Measurements from ENCODE around the gene FAM118B. TPM values are rescaled to one million over a fixed set of nuclear protein-coding genes. Genes with fewer than 3 reads are reported as not detected.
"Not testable (repeated sequence)": the region's sequence is repeated elsewhere in the genome, so short reads cannot be mapped to it uniquely, and the experiment has no call there.

The FAM118B gene
- total RNA-seq, 2 experiments from 2014 or later = 5.6 to 6.3 TPM

GRCh38 chr11:126290887-126291286, 79.3 kb downstream of the FAM118B start:
- Mint-ChIP-seq H3K27me3 (ENCODE audit: low read depth) (no peaks in the 10 kb centered on the region), H3K36me3 (ENCODE audit: low read depth) (peaks cover 11% of the 10 kb centered on the region)

GRCh38 chr11:126293726-126294125, 82.1 kb downstream of the FAM118B start:
- H3K27ac Mint-ChIP-seq = no peak overlapping the region
- no peaks in the 10 kb centered on the region for H3K27me3 Mint-ChIP-seq (ENCODE audit: low read depth)
- peaks cover 16% of the 10 kb centered on the region for H3K4me1 Mint-ChIP-seq (ENCODE audit: low read depth)
- H3K36me3 Mint-ChIP-seq (ENCODE audit: low read depth) = peaks cover 17% of the 10 kb centered on the region
- CTCF ChIA-PET = no interaction called here
- no peak overlapping the region for H3K4me3 Mint-ChIP-seq
- no peaks in the 10 kb centered on the region for H3K9me3 Mint-ChIP-seq
- DNase-seq = no peak
- intact Hi-C loops (cut with micrococcal nuclease) = no loop called here

More at GRCh38 chr11:126290887-126291286, 79.3 kb downstream of the FAM118B start:
- no peaks in the 10 kb centered on the region for H3K9me3 Mint-ChIP-seq
- no peak overlapping the region for H3K4me3 Mint-ChIP-seq
- CTCF ChIA-PET = no interaction called here
- peaks cover 28% of the 10 kb centered on the region for H3K4me1 Mint-ChIP-seq (ENCODE audit: low read depth)
- no peak overlapping the region for H3K27ac Mint-ChIP-seq
- DNase-seq = no peak
- intact Hi-C loops (cut with micrococcal nuclease) = no loop called here

GRCh38 chr11:126297004-126297403, 85.4 kb downstream of the FAM118B start:
- CTCF ChIA-PET = interaction anchor here (1.0 kb wide), 1 partner anchor 14 kb away, joined by 3 read pairs; no protein-coding TSS in a partner anchor
- H3K36me3 Mint-ChIP-seq (ENCODE audit: low read depth) = peaks cover 22% of the 10 kb centered on the region

GRCh38 chr11:126303623-126304456, 92.3 kb downstream of the FAM118B start, which contains the start of gene DCPS:
TSS of gene DCPS (plus strand) at chr11:126304060. CDS start at chr11:126304081, 21 bp downstream.
- peak within 1 kb of the TSS; percentile 95 for H3K4me3 Mint-ChIP-seq
- peaks cover 35% of the 10 kb centered on the region for H3K4me1 Mint-ChIP-seq (ENCODE audit: low read depth)
- no peaks in the 10 kb centered on the region for H3K27me3 Mint-ChIP-seq (ENCODE audit: low read depth)
- intact Hi-C loops (cut with micrococcal nuclease) = loop anchor here (1.0 kb wide), 7 partner anchors 13 to 401 kb away; partner anchors contain the start of genes FAM118B, FOXRED1, PUS3 and RPUSD4
- H3K9me3 Mint-ChIP-seq = no peaks in the 10 kb centered on the region
- CTCF ChIA-PET = interaction anchor here (0.7 kb wide), 1 partner anchor 177 kb away, joined by 5 read pairs; no protein-coding TSS in a partner anchor
- peak; percentile 86 for DNase-seq
- peak within 1 kb of the TSS; percentile 97 for H3K27ac Mint-ChIP-seq
- H3K36me3 Mint-ChIP-seq (ENCODE audit: low read depth) = peaks cover 16% of the 10 kb centered on the region

More at GRCh38 chr11:126297004-126297403, 85.4 kb downstream of the FAM118B start:
- Mint-ChIP-seq H3K9me3 (no peaks in the 10 kb centered on the region), H3K4me1 (ENCODE audit: low read depth) (peaks cover 18% of the 10 kb centered on the region), H3K27me3 (ENCODE audit: low read depth) (no peaks in the 10 kb centered on the region), H3K27ac (no peak overlapping the region), H3K4me3 (no peak overlapping the region)
- no peak for DNase-seq
- intact Hi-C loops (cut with micrococcal nuclease) = no loop called here

GRCh38 chr11:126304457-126305075, 93.0 kb downstream of the FAM118B start:
- Mint-ChIP-seq H3K4me1 (ENCODE audit: low read depth) (peaks cover 35% of the 10 kb centered on the region), H3K36me3 (ENCODE audit: low read depth) (peaks cover 16% of the 10 kb centered on the region), H3K27ac (peak overlapping the region; percentile 97), H3K9me3 (no peaks in the 10 kb centered on the region), H3K4me3 (peak overlapping the region; percentile 95), H3K27me3 (ENCODE audit: low read depth) (no peaks in the 10 kb centered on the region)
- DNase-seq = peak; percentile 45
- intact Hi-C loops (cut with micrococcal nuclease) = loop anchor here (1.0 kb wide), 7 partner anchors 13 to 401 kb away; partner anchors contain the start of genes FAM118B, FOXRED1, PUS3 and RPUSD4
- CTCF ChIA-PET = interaction anchor here (0.7 kb wide), 1 partner anchor 176 kb away, joined by 5 read pairs; no protein-coding TSS in a partner anchor

- peak; percentile 53 for DNase-seq
- H3K27me3 Mint-ChIP-seq (ENCODE audit: low read depth) = no peaks in the 10 kb centered on the region
- peaks cover 35% of the 10 kb centered on the region for H3K4me1 Mint-ChIP-seq (ENCODE audit: low read depth)
- intact Hi-C loops (cut with micrococcal nuclease) = no loop called here
- peak overlapping the region; percentile 62 for H3K4me3 Mint-ChIP-seq
- peak overlapping the region; percentile 9 for H3K27ac Mint-ChIP-seq
- H3K9me3 Mint-ChIP-seq = no peaks in the 10 kb centered on the region
- CTCF ChIA-PET = interaction anchor here (0.6 to 8.3 kb wide), 4 partner anchors 10 to 176 kb away, joined by 4 to 98 read pairs (median 4); no protein-coding TSS in a partner anchor
- H3K36me3 Mint-ChIP-seq (ENCODE audit: low read depth) = peaks cover 19% of the 10 kb centered on the region
These were observed 94.1 kb downstream of the FAM118B start for GRCh38 chr11:126305699-126306098.

GRCh38 chr11:126307706-126308105, 96.1 kb downstream of the FAM118B start:
- CTCF ChIA-PET = interaction anchor here (1.6 to 8.3 kb wide), 2 partner anchors 11 to 174 kb away, joined by 7 to 98 read pairs; no protein-coding TSS in a partner anchor
- no peaks in the 10 kb centered on the region for H3K9me3 Mint-ChIP-seq
- no peaks in the 10 kb centered on the region for H3K27me3 Mint-ChIP-seq (ENCODE audit: low read depth)
- peaks cover 22% of the 10 kb centered on the region for H3K36me3 Mint-ChIP-seq (ENCODE audit: low read depth)
- H3K4me3 Mint-ChIP-seq = no peak overlapping the region
- DNase-seq = peak; percentile 49
- peaks cover 32% of the 10 kb centered on the region for H3K4me1 Mint-ChIP-seq (ENCODE audit: low read depth)
- intact Hi-C loops (cut with micrococcal nuclease) = no loop called here
- no peak overlapping the region for H3K27ac Mint-ChIP-seq

- CTCF ChIA-PET = interaction anchor here (1.6 to 8.3 kb wide), 2 partner anchors 11 to 174 kb away, joined by 7 to 98 read pairs; no protein-coding TSS in a partner anchor
- H3K36me3 Mint-ChIP-seq (ENCODE audit: low read depth) = peaks cover 23% of the 10 kb centered on the region
- intact Hi-C loops (cut with micrococcal nuclease) = no loop called here
- peaks cover 28% of the 10 kb centered on the region for H3K4me1 Mint-ChIP-seq (ENCODE audit: low read depth)
- no peak overlapping the region for H3K27ac Mint-ChIP-seq
- DNase-seq = no peak
- H3K27me3 Mint-ChIP-seq (ENCODE audit: low read depth) = no peaks in the 10 kb centered on the region
- no peak overlapping the region for H3K4me3 Mint-ChIP-seq
- H3K9me3 Mint-ChIP-seq = no peaks in the 10 kb centered on the region
These were observed 96.7 kb downstream of the FAM118B start for GRCh38 chr11:126308271-126308671.

- H3K4me3 Mint-ChIP-seq; H3K27ac Mint-ChIP-seq; H3K9me3 Mint-ChIP-seq; H3K27me3 Mint-ChIP-seq (ENCODE audit: low read depth); DNase-seq; intact Hi-C loops (cut with micrococcal nuclease): not testable (repeated sequence)
- Mint-ChIP-seq H3K4me1 (ENCODE audit: low read depth) (peaks cover 27% of the 10 kb centered on the region), H3K36me3 (ENCODE audit: low read depth) (peaks cover 22% of the 10 kb centered on the region)
- CTCF ChIA-PET = interaction anchor here (1.4 to 8.3 kb wide), 2 partner anchors 13 to 173 kb away, joined by 5 to 98 read pairs; no protein-coding TSS in a partner anchor
These were observed 97.2 kb downstream of the FAM118B start for GRCh38 chr11:126308771-126309170.

GRCh38 chr11:126310200-126310991, 98.8 kb downstream of the FAM118B start:
- H3K27ac Mint-ChIP-seq = no peak overlapping the region
- CTCF ChIA-PET = interaction anchor here (0.6 to 8.3 kb wide), 20 partner anchors 9 to 250 kb away, joined by 3 to 98 read pairs (median 5); partner anchors contain the start of gene ST3GAL4
- H3K27me3 Mint-ChIP-seq (ENCODE audit: low read depth) = no peaks in the 10 kb centered on the region
- no peak overlapping the region for H3K4me3 Mint-ChIP-seq
- peaks cover 3% of the 10 kb centered on the region for H3K9me3 Mint-ChIP-seq
- H3K36me3 Mint-ChIP-seq (ENCODE audit: low read depth) = peaks cover 30% of the 10 kb centered on the region
- intact Hi-C loops (cut with micrococcal nuclease) = loop anchor here (1.0 to 10.0 kb wide), 2 partner anchors 170 to 684 kb away; no protein-coding TSS in a partner anchor
- peak; percentile 70 for DNase-seq
- H3K4me1 Mint-ChIP-seq (ENCODE audit: low read depth) = peaks cover 18% of the 10 kb centered on the region

- intact Hi-C loops (cut with micrococcal nuclease) = loop anchor here (1.0 to 10.0 kb wide), 2 partner anchors 169 to 684 kb away; no protein-coding TSS in a partner anchor
- DNase-seq = no peak
- no peak overlapping the region for H3K27ac Mint-ChIP-seq
- H3K9me3 Mint-ChIP-seq = peaks cover 5% of the 10 kb centered on the region
- H3K27me3 Mint-ChIP-seq (ENCODE audit: low read depth) = no peaks in the 10 kb centered on the region
- peaks cover 30% of the 10 kb centered on the region for H3K36me3 Mint-ChIP-seq (ENCODE audit: low read depth)
- H3K4me3 Mint-ChIP-seq = no peak overlapping the region
- H3K4me1 Mint-ChIP-seq (ENCODE audit: low read depth) = peaks cover 13% of the 10 kb centered on the region
- CTCF ChIA-PET = interaction anchor here (0.6 to 8.3 kb wide), 18 partner anchors 8 to 250 kb away, joined by 3 to 98 read pairs (median 6); partner anchors contain the start of gene ST3GAL4
These were observed 99.4 kb downstream of the FAM118B start for GRCh38 chr11:126310992-126311310.
